Natural killer cell (primary cell): ENCODE results near the gene REELD1. TPM values are rescaled to one million over a fixed set of nuclear protein-coding genes. Genes with fewer than 3 reads are reported as not detected.

ENCODE experiments used
- ATAC-seq, 3 donors: fragments of 150-1000 bp in 2 of 3; fragments of 200-7000 bp in 1 of 3; cut with Tn5 transposase; 1 replicate in 1 of 3; 2 replicates in 2 of 3; pipeline ENCODE4 v1.10.0; 2021; ENCODE audit warnings: mild to moderate bottlenecking in 2 of 3, moderate library complexity in 2 of 3
- DNase-seq, 2 donors: peaks; one replicate each; pipeline versions ENCODE4 v3.0.0 to v3.0.0-alpha.2; 2013 to 2021; ENCODE audit warnings: mixed read lengths in 1 of 2
- H3K27ac ChIP-seq: one replicate; pipeline ENCODE4 v1.5.1; 2013; ENCODE audit warnings: mild to moderate bottlenecking, low read length
- H3K27me3 ChIP-seq: one replicate; pipeline ENCODE4 v1.6.1; 2013; ENCODE audit warnings: low read length; ENCODE audit not compliant: control insufficient read depth, insufficient read depth
- H3K36me3 ChIP-seq: one replicate; pipeline ENCODE4 v1.6.1; 2013; ENCODE audit warnings: low read length; ENCODE audit not compliant: control insufficient read depth, insufficient read depth
- H3K4me1 ChIP-seq: one replicate; pipeline ENCODE4 v1.6.1; 2013; ENCODE audit warnings: low read length; ENCODE audit not compliant: control insufficient read depth, insufficient read depth
- H3K4me3 ChIP-seq: one replicate; pipeline ENCODE4 v1.5.1; 2013; ENCODE audit warnings: low read length
- H3K9me3 ChIP-seq: one replicate; pipeline ENCODE4 v1.6.1; 2013; ENCODE audit warnings: low read length; ENCODE audit not compliant: control insufficient read depth, insufficient read depth
- H3K27ac Mint-ChIP-seq, 2 donors: one replicate each; pipeline ENCODE4 v1.8.0; 2022; ENCODE audit warnings: mild to moderate bottlenecking in 2 of 2, mixed read lengths in 2 of 2, moderate library complexity in 1 of 2
- H3K27me3 Mint-ChIP-seq, 2 donors: one replicate each; pipeline ENCODE4 v1.8.0; 2022; ENCODE audit warnings: low read depth in 2 of 2, mixed read lengths in 2 of 2
- H3K36me3 Mint-ChIP-seq: one replicate; pipeline ENCODE4 v1.8.0; 2022; ENCODE audit warnings: mixed read lengths
- H3K4me1 Mint-ChIP-seq, 2 donors: one replicate each; pipeline ENCODE4 v1.8.0; 2022; ENCODE audit warnings: mixed read lengths in 2 of 2
- H3K4me3 Mint-ChIP-seq: one replicate; pipeline ENCODE4 v1.8.0; 2022; ENCODE audit warnings: mild to moderate bottlenecking, moderate library complexity, mixed read lengths
- H3K9me3 Mint-ChIP-seq, 2 donors: one replicate each; pipeline ENCODE4 v1.8.0; 2022; ENCODE audit warnings: mixed read lengths in 2 of 2
- WGBS: methylation state at CpG from one replicate; pipeline ENCODE4 v1.1.7; 2013; ENCODE audit warnings: missing lambda C conversion rate; ENCODE audit not compliant: insufficient coverage; 5-methylcytosine and 5-hydroxymethylcytosine counted together
- intact Hi-C: fragments of 100-400 bp; cut with micrococcal nuclease; formaldehyde crosslinking; loops from one replicate; pipeline ENCODE4 v1.14.2; 2022
- total RNA-seq, 4 donors: library from RNA; stranded (reverse); fragments of 120-200 nt in 1 of 4; gene quantifications; one replicate each; pipeline versions ENCODE4 v1.2.3 to v1.2.4, GENCODE V29; 2013 to 2022
- TF ChIP-seq, protein P1 (sequence below): fragments of 200-600 bp; IDR thresholded peaks from one replicate; pipeline ENCODE4 v1.8.0; 2022; ENCODE audit warnings: antibody characterized with exemption

The REELD1 gene
- total RNA-seq, 3 donors from 2014 or later (not counting 1 experiment from before 2014, with no cell fraction given), result 0.72 to 2.2 (median 1.1) TPM

DNA sequence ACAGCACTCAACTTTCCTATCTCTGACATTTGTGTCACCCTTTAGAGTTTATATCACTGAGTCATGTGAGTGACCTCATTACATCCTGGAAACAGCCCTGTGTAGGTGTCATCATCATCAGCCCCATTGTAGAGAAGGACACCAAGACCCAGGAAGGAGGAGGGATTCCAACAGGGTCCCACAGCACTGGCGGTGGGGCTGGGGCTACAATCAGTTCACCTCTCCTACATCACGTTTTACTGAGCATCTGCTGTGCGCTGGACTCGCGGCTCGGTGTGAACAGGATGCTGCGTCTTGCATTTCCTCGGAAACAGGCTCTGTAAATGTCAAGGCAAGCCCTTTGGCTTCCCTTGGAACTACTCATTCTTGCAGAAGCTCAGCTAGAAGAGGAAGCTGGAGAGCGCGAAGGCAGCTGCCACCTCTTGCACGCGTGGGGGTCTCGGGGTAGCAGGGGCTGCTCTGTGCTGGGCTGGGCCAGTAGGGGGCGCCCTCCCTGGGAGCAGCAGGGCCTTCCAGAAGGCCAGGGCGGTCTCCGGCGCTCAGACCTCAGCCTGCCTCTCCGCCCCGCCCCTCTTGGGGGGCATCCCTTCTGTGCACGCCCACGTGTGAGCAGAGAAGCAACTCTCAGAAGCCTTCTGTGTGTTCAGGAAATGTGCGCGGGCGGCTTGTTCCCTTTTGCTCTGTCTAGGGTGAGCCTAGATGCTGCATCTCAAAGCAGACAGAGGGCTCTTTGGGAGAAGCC, 29.0 kb downstream of the REELD1 start:
- TF ChIP-seq, protein P1, sequence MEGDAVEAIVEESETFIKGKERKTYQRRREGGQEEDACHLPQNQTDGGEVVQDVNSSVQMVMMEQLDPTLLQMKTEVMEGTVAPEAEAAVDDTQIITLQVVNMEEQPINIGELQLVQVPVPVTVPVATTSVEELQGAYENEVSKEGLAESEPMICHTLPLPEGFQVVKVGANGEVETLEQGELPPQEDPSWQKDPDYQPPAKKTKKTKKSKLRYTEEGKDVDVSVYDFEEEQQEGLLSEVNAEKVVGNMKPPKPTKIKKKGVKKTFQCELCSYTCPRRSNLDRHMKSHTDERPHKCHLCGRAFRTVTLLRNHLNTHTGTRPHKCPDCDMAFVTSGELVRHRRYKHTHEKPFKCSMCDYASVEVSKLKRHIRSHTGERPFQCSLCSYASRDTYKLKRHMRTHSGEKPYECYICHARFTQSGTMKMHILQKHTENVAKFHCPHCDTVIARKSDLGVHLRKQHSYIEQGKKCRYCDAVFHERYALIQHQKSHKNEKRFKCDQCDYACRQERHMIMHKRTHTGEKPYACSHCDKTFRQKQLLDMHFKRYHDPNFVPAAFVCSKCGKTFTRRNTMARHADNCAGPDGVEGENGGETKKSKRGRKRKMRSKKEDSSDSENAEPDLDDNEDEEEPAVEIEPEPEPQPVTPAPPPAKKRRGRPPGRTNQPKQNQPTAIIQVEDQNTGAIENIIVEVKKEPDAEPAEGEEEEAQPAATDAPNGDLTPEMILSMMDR, result peak; percentile 32
- Mint-ChIP-seq H3K36me3 (no peaks in the 10 kb centered on the region), H3K4me3 (no peak overlapping the region), H3K27ac (no peak overlapping the region), H3K4me1 (peaks cover 4 to 9% of the 10 kb centered on the region in 2 donors), H3K9me3 (no peaks in the 10 kb centered on the region), H3K27me3 (peaks cover 0 to 2% of the 10 kb centered on the region in 2 donors)
- peaks cover 9% of the 10 kb centered on the region for H3K4me1 ChIP-seq
- no peak overlapping the region for H3K27ac ChIP-seq
- ATAC-seq, result peak; percentile 48 to 74 (median 73)
- no peak overlapping the region for H3K4me3 ChIP-seq
- H3K36me3 ChIP-seq, result no peaks in the 10 kb centered on the region
- no peaks in the 10 kb centered on the region for H3K9me3 ChIP-seq
- 45% methylated on average over 24 of the region's 24 CpGs for WGBS
- no peaks in the 10 kb centered on the region for H3K27me3 ChIP-seq
- intact Hi-C loops, result no loop called here
- DNase-seq, result peak; percentile 18 to 58

DNA sequence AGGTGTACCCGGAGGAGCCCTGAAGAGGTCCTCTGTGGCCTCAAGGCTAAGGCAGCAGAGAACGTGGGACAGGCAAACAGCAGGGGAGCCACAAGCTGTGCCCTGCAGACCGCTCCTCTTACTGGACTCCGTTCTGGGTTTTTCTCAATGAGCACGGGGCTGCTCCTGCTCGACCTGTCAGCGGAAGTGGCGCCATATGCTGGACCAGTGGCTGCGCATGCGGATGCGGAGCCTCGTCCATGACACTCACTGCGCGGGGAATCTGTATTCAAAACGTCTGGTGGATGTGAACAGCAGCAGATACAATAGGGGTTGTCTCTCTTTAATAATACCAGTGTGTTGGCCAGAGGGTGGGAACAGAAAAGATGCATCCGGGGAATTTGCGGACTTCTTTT, 29.5 kb downstream of the REELD1 start:
- Mint-ChIP-seq H3K4me1 (peaks cover 4 to 9% of the 10 kb centered on the region in 2 donors), H3K4me3 (no peak overlapping the region), H3K9me3 (no peaks in the 10 kb centered on the region), H3K36me3 (no peaks in the 10 kb centered on the region), H3K27me3 (peaks cover 0 to 2% of the 10 kb centered on the region in 2 donors), H3K27ac (no peak overlapping the region)
- intact Hi-C loops, result no loop called here
- WGBS, result 86% methylated on average over 17 of the region's 17 CpGs
- TF ChIP-seq, protein P1, result no peak
- H3K4me1 ChIP-seq, result peaks cover 9% of the 10 kb centered on the region
- ATAC-seq (no peak), DNase-seq (no peak)
- H3K27ac ChIP-seq, result no peak overlapping the region
- H3K9me3 ChIP-seq, result no peaks in the 10 kb centered on the region
- no peaks in the 10 kb centered on the region for H3K36me3 ChIP-seq
- H3K4me3 ChIP-seq, result no peak overlapping the region
- no peaks in the 10 kb centered on the region for H3K27me3 ChIP-seq

DNA sequence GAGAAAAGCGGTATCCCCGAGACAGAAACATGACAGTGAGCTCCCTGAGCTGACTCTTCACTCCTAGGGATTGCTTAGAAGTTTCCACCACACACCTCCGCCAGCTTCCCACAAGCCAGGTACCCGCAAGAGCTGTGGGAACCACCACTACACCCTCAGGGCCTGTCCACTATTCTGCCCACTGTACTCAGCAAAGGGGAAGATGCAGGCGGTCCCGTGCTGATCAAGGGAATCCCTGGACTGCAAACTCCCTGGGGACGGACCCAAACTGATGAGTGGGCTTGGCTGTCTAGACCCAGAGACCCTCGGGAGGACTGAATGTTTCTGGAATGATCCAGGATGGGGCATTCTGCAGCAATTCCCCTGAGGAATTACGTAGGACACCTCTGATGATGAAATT, 30.2 kb downstream of the REELD1 start:
- Histone ChIP-seq H3K4me1 (peaks cover 9% of the 10 kb centered on the region), H3K27me3 (no peaks in the 10 kb centered on the region), H3K9me3 (no peaks in the 10 kb centered on the region), H3K4me3 (no peak overlapping the region), H3K27ac (no peak overlapping the region), H3K36me3 (no peaks in the 10 kb centered on the region)
- Mint-ChIP-seq H3K4me1 (peaks cover 4 to 9% of the 10 kb centered on the region in 2 donors), H3K27me3 (peaks cover 0 to 2% of the 10 kb centered on the region in 2 donors), H3K36me3 (no peaks in the 10 kb centered on the region), H3K27ac (no peak overlapping the region), H3K4me3 (no peak overlapping the region), H3K9me3 (no peaks in the 10 kb centered on the region)
- WGBS, result 92% methylated on average over 9 of the region's 9 CpGs
- ATAC-seq (no peak), DNase-seq (no peak)
- intact Hi-C loops, result no loop called here
- TF ChIP-seq, protein P1, result no peak

DNA sequence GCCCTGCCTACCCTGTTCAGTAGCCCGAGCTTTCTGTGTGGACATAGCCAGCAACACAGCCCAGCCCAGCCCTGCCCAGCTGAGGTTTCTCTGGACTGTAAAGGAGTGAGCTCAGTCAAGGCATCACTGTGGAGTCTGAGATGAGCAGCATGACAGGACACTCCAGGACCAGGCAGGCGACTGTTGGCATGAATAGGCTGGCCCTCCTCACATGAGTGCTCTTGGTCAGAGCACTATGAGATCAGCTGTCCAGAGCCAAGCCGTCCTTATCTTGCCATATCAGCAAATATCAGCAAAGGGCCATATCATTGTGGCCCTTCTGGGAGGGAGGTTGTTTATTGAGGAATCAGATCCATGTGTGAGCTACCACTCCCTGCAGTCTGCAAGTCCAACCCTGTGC, 30.9 kb downstream of the REELD1 start:
- no peak overlapping the region for H3K27ac Mint-ChIP-seq
- no peak overlapping the region for H3K4me3 Mint-ChIP-seq
- intact Hi-C loops, result no loop called here
- DNase-seq, result no peak
- H3K36me3 Mint-ChIP-seq, result no peaks in the 10 kb centered on the region
- peaks cover 0 to 2% of the 10 kb centered on the region in 2 donors for H3K27me3 Mint-ChIP-seq
- ATAC-seq, result no peak
- H3K9me3 ChIP-seq, result no peaks in the 10 kb centered on the region
- peaks cover 4 to 9% of the 10 kb centered on the region in 2 donors for H3K4me1 Mint-ChIP-seq
- H3K36me3 ChIP-seq, result no peaks in the 10 kb centered on the region
- H3K4me1 ChIP-seq, result peaks cover 9% of the 10 kb centered on the region
- H3K27ac ChIP-seq, result no peak overlapping the region
- TF ChIP-seq, protein P1, result no peak
- no peak overlapping the region for H3K4me3 ChIP-seq
- 83% methylated on average over 3 of the region's 3 CpGs for WGBS
- no peaks in the 10 kb centered on the region for H3K9me3 Mint-ChIP-seq
- H3K27me3 ChIP-seq, result no peaks in the 10 kb centered on the region
